Measurements from ENCODE around the gene P2RY13.

Gene P2RY13

DNA sequence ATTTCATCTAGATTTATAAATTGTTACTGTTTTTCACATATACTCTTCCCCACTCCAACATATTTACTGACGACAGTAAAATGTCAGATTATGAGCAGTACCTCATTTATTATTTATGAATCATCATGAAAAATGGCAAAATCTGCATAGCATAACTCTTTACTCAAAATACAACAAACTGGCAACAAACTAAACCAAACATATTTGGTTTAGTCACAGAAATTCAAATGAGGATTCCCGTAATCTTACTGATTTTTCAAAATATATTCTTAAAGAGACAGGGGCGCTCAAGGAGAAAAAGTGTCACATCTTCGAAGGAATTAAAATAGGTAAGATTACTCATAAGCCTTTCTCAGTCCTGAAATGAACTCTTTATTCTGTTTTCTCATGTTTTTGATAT is 9.7 kb downstream of the P2RY13 start:
- DNase-seq, result no peak

DNA sequence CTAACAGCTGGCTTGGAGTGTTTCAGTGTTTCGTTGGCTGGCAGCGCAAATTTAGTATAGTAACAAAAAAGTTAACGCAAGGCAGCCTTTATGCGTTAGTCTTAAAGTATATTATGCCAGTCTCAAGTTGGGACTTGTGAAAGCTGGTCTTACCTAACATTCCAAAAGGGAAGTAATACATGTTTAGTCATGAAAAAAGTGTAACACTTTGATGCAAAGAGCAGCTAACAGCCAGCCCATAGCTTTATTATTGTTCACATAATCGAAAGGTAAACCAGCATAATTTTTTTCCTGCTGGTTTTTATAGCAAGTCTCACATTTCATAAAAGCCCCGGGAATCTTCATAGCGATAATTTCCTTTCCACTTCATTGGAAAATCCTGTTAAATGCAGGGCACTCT is 10.4 kb downstream of the P2RY13 start:
- DNase-seq, result no peak

DNA sequence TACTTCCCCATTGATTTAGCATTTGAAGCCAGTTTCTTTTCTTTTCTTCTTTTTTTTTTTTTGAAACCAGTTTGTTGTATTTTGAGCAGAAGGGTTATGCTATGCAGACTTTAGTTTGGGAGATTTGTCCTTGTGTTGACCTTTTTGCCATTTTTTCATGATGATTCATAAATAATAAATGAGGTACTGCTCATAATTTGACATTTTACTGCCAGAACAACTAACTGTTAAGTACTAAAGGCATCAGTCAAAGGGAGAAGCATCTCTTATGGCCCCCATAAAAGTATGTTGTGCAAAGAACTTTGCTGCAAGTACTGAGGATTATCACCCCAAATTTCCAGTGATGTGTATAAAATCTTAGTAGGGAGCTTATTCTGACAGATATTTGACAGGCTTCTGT is 11.0 kb downstream of the P2RY13 start:
- DNase-seq, result no peak

DNA sequence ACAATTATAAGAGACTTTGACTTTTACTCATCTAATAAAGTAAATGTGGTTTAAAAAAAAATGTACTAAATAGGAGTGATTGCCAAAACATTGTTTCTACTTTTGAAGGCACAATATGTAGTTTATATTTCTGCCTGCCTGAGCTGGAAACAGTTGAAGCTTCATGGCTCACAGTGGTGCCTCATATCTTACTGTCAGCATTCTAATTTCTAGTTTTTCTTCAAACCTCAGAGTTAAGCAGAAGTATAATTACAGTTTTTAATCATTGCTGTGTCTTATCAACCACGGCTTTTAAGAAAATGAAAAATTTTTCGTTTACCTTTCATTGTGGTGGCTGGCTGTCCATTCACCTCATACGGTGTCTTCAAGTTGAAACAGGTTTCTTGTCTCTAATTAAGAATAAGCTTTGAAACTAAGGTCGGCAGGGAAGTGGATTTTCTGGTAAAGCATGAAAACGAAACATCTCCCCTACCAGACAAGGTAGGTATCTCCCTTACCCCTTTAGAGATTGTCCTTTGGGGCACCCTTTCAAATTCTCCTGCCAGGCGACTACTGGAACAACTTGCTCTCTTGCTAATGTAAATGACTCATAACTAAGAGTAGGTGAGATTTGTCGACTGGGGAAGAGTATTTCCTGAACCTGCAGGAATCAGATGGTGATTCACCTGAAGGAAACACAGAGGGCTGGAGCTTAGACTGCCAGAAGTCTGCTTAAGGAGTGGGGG is 12.9 kb downstream of the P2RY13 start, which contains the start of gene GPR87:
Gene GPR87, minus strand, starts transcription at position 554 of the 725 bp plus-strand sequence. CDS start 16,720 bp downstream, outside the sequence.
- no peak for DNase-seq

DNA sequence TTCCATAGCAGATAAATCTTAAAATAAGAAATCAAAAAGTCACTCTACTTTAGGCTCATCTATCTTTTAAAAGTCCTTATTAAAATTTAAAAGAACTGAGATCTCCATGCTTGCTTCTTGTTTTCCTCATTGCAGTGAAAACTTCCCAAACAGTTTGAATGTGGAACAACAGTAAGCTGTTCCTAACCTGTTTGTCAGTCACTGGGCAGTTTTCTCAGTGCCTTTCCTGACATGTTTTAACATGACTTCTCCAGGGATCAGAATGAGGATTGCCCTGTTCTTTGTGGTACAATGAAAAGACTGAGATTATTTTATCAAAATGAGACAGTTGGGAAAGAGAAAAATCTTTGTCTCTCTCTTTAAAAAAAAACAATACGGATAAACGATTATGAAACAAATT is 13.5 kb downstream of the P2RY13 start:
- DNase-seq, result no peak

DNA sequence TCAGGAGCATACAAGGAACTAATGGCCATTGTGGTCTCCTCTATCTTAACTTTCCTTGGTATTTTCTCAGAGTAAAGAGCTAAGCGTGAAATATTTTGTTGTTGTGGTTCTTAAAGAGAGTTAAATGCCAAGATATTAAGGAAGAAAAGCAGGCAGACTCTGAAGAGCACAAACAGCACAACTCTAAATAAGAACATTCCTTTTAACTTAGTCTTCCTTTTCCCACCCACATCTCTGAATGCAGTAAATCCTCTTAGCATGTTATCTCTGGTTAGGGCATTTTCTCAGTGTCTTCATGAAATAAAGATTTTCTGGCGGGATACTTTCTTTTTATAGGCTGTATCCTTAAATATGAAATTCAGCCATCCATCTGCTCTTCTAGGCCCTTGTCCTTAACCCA is 14.2 kb downstream of the P2RY13 start:
- DNase-seq, result no peak

DNA sequence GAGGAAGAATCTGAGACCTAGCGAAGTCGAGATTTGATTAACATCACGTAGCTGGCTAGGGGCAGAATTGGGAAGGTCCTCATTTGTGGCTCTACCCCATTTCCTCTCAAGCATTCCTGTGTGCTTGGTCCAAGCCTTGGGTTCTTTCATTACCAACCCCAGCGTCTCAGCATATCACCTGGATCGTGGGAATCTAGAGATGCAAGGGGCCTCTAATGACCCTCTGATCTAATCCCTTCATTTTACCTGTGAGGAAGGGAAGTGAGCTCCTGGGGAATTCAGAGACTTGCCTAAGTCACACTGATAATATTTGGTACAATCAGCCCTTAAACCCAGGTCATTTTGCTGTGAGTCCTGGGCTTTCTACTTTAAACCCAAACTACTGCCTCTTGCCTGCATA is 14.8 kb downstream of the P2RY13 start:
- DNase-seq, result no peak

DNA sequence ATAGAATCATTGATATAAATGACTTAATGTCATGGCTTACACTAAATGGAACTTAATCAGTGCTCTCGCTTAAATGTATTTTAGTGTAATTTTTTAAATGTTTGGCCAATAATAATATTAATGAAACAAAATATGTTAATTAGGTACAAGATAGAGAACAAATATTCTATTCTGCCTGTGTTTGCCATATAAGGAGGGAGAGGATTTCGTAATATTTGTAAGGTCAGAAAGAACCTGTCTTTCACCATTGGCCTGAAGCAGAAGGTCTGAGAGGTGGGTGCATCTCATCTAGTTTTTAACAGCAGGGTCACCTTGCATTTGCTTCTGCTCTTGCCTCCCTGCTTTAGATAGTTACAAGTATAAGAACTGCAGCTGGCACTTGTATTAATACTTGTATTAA is 15.2 kb downstream of the P2RY13 start:
- DNase-seq, result no peak

DNA sequence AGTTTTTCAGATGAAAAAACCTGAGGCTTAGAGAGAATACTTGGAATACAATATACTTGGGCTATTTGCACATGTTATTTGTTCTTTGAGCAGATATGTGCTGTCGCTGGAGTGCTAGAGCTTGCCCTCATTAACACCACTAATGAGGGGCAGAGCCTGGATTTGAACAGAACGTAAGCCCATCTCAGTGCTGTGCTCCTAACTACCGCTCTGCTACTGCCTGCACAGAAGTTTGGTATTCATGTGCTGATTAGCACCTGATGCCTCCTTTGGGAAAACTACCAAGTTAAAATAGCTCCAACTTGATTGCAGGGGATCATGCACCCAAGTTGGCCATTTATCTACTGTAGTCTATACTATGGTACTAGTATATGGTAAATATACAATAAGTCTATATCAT is 16.4 kb downstream of the P2RY13 start:
- DNase-seq, result no peak

DNA sequence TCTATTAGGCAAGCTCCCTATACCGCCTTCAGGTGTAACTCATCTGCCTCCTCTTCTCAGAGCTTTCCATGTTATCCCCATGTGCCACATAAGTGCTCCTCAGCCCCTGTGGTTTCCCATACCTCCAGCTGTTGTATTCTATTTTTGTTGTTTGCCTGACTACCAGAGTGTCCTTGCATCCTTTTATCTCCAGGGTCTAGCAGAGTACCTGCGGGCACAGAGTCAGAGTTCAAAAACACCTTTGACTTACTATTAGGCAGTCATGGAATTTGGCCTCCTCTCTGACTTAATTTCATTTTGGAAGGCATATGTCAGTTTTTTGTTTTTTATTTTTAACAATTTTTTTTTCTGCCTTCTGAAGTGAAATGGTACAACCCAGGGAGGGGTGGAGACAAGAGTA is 19.8 kb downstream of the P2RY13 start:
- no peak for DNase-seq

DNA sequence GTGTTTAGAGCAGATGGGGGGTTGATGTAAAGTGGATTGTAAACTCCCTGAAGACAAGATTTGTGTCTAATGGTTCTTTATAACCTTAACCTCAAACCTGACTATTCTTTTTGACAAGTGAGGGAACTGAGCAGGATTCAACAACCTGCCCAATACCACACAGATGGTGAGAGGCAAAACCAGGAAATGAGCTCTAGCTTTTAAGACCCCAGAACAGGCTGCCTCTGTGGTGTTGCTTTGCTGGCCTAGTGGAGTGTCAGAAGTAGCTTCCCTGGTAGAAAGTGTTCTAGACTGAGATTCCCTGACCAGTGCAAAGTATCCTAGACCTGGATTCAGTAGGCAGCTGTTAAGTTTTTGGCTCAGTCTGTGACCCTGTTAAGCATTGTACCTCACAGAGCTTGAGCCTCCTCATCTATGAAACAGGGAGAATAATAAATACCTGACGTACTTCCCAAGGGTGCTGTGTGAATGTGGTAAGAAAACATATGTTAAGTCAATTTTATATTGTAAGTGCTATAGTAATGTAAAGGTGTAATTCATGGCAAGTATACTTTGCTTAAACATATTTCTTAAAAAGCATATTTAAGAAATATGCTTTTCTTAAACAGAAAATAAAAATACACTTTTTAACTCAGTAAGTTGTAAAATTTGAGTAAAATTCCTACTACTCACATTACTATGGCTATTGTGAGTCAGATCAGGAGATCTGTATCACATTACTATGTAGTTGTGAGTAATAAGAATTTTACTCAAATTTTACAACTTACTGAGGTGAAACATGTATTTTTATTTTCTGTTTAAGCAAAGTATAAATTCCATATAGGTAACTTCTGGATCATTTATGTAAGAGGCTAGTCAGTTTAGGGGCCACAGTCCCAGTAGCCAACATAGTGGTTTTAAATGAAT is 21.5 kb downstream of the P2RY13 start:
- DNase-seq, result no peak

DNA sequence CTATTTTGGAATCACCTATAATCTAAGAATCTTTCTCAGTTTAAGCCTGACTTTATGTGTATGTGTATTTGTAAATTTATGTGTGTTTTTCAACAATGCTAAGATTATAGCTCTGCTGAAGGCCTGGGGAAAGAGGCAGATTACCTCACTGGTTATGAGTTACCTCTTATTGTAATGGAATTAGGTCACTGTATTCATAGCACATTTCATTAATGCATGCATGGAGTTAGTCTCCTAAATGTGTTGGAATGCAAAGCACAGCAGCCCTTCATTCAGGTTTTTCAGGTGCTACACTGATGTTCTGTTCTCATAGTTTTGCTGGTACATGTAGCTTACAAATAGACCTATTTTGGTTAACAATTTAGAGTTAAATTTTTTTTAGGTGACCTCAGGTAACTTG is 22.2 kb downstream of the P2RY13 start:
- no peak for DNase-seq

DNA sequence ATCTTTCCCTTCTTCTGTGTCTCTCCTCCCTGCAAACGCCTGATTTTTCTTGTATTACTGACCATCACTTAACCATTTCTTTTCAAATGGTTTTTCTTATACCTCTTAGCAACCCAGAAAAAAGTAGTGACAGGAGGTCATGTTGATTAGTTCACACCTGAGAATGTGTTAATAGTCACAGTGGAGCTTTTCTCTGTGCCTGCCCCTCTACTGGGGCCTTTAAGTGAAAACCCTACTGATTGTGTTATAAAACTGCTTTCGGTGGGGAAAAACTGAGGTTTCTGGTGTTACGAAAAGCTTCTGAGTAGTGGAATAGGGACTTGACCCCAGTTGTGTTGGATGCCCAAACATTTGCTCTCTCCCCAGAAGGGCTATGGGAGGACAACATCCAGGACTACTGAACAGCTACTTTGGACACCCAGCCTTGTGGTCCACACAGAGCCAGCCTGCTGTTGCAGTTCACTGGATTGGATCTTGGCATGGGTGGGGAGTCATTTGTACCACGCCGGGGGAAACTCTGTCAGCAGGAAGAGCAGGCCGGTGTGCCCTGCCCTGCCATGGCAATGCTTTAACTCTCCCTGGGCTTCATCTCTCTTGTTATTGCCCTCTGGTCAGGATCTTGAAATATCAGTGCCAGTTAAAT is 23.1 kb downstream of the P2RY13 start:
- DNase-seq, result no peak

DNA sequence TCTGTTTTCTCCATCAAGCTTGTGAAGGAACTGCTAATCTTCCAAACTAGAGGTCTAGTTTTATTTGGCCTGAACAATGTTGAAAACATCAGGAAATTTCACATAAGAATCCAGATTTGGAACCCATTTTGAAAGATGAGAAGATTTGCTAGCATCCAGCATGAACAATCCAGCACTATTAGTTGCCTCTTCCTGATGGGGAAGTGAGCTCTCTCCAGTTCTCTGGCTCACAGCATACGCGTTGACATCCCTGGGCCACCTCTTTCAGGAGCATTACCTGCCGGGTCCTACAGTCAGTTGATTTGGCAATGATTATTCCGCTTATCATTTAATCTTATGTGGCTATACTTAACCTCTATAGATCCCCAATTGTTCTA is 23.6 kb downstream of the P2RY13 start:
- no peak for DNase-seq

DNA sequence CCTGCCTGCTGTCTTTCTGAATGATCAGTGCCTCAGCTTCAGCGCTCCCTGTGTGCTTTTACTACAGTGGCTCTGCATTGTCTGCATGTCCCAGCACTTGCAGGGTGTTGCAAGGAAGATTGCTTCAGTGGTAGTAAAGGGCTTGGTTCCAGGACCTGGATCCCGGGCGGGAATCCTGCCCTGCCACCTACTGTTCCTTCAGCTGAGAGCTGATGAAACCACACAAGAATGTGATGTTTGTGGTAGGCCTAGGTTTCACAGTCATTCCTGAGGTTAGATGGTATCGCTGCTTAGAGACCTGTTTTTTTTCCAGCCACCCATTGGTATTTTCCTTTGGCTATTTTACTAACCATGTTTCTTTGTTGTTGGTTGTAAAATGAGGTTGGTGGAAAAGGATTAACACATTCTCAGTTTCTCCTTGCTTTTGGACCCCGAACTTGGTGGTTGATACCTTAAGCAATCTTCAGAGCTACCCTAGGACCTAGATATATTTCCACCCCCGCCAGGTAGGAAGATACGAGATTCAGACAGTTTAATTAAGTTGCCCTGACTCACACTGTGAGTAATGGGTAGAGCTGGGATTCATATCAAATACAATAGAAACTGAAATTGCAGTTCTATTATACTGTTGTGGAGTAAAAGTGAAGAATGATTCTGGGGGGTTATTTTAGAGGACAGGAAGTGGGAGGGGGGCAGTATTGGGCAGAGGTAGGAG is 24.1 kb downstream of the P2RY13 start:
- DNase-seq, result no peak

DNA sequence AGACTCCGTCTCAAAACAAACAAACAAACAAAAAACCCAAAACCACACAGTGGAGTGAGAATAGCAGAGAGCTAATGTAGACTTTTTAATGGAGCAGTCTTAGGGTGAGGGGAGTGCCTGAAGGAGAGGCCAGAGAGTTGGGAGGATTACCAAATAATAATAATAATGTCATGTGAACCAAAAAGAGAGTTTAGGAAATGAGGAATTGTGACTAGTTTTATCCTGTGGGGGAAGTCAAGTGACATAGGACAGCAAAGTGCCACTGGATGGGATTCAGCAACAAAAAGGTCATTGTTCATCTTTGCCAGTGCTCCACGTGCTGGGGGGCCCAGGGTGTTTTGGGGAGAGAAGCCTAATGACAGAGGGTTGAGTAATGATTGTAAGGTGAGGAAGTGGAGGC is 25.6 kb downstream of the P2RY13 start:
- DNase-seq, result no peak

DNA sequence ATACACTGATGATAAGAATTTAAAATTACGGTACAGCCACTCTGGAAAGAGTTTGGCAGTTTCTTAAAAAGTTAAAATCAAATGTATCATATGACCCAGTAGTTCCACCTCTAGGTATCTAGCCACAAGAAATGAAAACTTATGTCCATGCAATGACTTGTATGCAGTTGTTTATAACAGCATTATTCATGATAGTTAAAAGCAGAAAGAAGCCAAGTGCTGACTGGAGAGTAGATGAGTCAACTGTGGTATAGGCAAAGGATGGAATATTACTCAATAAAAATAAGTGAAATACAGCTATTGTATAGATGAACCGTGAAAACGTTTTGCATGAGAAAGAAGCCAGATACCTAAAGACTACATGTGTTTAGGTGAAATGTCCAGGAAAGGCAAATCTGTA is 27.6 kb downstream of the P2RY13 start:
- DNase-seq, result no peak

DNA sequence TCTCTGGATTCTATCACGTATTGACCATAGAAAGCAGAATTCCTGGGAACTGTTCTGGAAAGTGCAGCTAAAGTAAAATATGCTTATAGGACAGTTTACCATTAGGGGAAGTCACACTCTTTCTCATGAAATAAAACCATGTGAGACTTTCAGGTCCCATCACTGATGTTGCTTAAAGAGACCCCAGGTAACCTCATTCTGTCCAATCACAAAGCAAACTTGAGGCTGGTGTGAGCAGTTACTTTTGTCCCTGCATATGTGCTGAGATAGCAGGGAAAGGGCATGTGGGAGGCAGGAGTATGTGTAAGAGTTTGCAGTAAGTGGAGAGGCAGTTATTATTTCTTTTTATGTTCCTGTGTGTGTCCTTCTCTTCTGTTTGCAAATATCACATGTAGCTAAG is 28.8 kb downstream of the P2RY13 start:
- no peak for DNase-seq

DNA sequence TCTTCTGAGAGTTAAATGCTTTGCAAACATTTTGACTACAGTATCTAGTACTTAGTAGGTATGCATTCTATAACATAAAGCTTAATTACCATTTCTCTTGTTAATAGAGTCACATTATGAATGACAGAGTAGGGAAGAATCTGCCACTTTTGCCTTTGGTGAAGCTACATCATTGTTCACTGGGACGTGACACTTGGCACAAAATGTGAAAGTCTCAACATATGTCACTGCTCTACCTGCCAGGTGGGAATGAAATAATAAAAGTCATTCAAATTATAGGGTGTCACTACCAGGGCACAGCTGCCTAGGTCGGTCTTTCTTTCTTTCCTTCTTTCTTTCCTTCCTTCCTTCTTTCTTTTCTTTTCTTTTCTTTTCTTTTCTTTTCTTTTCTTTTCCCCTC is 30.3 kb downstream of the P2RY13 start:
- DNase-seq, result no peak

DNA sequence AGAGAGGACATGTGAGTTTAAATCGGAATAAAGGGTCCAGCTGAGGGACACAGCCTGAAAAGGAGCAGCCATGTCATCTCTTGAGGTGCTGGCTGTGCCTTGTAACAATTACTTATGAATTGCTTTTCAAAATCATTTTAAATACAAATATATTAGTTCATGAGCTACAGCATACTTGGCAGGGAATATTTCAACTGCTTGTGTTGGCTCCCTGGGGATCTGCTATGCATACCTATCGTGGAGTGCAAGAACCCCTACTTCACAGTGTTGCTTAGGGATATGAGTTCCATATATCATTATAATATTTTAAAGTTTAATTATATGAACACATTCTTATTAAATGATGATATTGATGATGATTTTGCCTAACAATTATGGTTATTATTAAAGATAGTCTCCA is 31.9 kb downstream of the P2RY13 start:
- no peak for DNase-seq

DNA sequence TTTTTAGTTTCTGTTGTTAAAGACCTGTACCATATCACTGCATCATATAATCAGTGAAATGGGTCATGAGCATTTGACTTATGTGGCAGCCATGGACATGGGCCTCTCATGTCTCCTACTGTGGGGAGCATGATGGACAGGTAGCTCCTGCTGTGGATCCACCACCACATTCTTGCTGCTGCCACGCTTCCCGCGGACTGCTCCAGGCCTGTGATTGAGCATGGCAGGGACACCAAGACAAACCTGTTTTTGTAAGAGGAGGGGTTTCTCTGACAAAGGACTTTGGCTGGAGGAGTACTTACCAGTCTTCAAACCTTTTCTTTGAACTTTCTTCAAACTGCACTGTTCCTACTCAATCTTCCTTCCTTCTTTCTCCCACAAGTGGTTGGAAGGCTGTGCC is 33.1 kb downstream of the P2RY13 start:
- DNase-seq, result no peak

DNA sequence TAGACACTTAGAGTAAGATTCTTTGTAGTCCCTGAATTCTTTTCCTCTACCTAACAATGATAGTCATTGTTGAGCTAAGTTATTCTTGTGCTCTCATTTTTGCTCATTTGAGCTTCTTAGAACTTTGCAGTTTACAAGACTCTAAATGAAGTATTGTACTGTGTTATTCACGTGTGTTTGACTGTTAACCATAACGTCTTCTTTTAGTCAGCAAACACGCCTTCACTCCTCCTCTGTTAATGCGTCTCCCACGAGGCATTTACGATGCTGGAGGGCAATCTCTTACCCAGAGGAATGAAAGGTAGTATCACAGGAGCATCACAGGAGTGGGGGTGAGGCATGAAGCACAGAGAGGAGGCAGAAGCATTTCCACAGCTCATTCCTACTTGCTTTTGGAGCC is 36.2 kb downstream of the P2RY13 start:
- DNase-seq, result no peak

DNA sequence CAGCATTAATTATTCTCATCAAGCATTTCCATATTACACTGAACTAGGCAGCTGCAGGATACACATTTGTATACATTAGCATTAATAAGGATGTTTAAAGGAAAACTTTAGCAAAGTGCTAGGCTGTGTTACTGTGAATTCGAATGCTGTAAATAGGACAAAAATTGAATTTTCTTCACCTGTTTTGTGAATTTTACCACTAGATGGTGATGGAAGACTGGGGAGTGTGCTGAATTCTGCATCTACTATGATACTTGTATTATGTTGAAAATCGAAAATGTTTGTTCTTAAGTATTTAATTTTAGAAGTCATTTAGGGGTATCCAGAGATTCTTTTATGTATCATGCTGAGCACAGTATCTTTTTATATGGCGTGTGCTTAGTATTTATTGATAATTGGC is 38.7 kb downstream of the P2RY13 start:
- no peak for DNase-seq

Measured in activated naive CD4-positive, alpha-beta T cell (primary cell).